ENCODE data around the gene MED12L.

The MED12L gene

DNA sequence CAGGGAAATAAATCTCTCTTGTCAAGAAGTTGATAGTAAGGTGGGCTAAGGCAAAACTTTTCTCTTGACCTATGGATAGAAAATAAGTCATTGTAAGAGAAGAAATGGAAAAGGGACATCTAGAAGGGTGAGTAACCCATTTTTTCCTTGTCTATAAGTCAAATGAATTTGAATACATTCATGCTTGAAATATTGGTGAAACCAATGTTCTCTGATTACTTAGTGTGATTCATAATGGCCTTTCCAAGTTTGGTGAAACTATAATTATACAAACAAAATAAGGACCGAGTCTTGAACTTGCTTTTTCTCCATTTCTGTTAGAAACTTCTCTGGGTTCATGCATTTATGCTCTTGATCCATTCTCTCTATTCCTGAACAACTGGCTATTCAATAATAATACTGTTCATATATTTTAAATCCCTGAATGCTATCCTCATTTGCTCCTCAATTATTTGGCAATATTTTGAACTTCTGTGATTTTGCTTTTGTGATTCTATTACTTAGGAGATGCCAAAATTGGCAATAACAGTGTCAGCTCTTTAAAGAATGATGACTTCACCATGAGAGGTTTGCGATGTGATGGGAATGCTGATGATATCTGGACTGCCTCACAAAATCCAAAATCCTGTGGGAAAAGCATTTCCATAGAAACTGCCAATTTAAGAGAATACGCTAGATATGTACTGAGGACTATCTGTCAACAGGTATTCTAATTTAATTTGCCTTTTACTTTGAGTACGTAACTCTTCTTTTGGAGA lies 286.8 kb downstream of the MED12L start:
- no peak for TF ChIP-seq FOXP2 (optimal IDR thresholded peaks at IDR 0.05; ENCODE audit: borderline replicate concordance, extremely low read depth, extremely low read length, insufficient read depth)
- TF ChIP-seq POLR2AphosphoS5 (IDR thresholded peaks at IDR 0.05; ENCODE audit: low read depth, low read length): no peak
- no peak for TF ChIP-seq TAF1 (IDR thresholded peaks at IDR 0.05; ENCODE audit: borderline replicate concordance, insufficient read depth, low read length)
- no peak for TF ChIP-seq REST (IDR thresholded peaks at IDR 0.05; ENCODE audit: insufficient read depth in 1 of 2, low read depth in 2 of 2, low read length in 2 of 2)
- no peak for TF ChIP-seq SIN3A (IDR thresholded peaks at IDR 0.05; ENCODE audit: borderline replicate concordance, insufficient read depth, low read length)

- TF ChIP-seq REST (IDR thresholded peaks at IDR 0.05; ENCODE audit: insufficient read depth in 1 of 2, low read depth in 2 of 2, low read length in 2 of 2) (no peak), TAF1 (IDR thresholded peaks at IDR 0.05; ENCODE audit: borderline replicate concordance, insufficient read depth, low read length) (no peak), SIN3A (IDR thresholded peaks at IDR 0.05; ENCODE audit: borderline replicate concordance, insufficient read depth, low read length) (no peak)
Measured at GRCh38 chr3:151377768-151378385, 292.4 kb downstream of the MED12L start.

DNA sequence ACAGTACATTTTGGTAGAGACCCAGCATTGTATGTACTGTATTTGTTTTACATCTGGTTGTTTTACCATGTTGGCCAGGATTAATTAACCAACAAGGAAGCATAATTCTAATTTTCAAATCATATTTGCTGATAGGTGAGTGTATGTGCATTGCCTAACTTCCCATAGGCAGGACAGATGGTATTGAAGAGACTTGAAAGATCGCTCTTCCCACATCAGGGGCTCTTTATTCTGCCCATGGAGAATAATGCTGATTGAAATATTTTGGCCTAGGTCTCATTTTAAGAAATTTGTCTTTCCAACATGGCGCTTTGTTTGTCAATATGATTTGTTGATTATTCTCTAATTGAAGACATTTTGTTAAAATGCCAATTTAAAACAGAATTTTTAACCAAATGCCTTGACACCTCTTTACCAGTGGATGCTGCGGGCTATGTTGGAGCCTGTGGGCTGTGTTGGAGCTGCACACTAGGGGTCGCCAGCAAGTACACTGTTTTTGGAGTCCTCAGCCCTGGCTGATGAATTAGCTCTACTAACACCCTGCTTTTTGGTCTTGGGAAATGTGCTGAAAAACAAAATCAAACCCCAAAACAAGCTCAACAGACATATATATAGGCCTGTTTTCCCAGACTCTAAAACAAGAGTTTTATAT lies 293.7 kb downstream of the MED12L start:
- TF ChIP-seq SIN3A (IDR thresholded peaks at IDR 0.05; ENCODE audit: borderline replicate concordance, insufficient read depth, low read length): no peak
- TF ChIP-seq REST (IDR thresholded peaks at IDR 0.05; ENCODE audit: insufficient read depth in 1 of 2, low read depth in 2 of 2, low read length in 2 of 2): no peak
- TF ChIP-seq TAF1 (IDR thresholded peaks at IDR 0.05; ENCODE audit: borderline replicate concordance, insufficient read depth, low read length): no peak
- TF ChIP-seq POLR2AphosphoS5 (IDR thresholded peaks at IDR 0.05; ENCODE audit: low read depth, low read length): no peak
- TF ChIP-seq FOXP2 (optimal IDR thresholded peaks at IDR 0.05; ENCODE audit: borderline replicate concordance, extremely low read depth, extremely low read length, insufficient read depth): no peak

GRCh38 chr3:151382671-151383070 lies 297.2 kb downstream of the MED12L start:
- TF ChIP-seq FOXP2 (optimal IDR thresholded peaks at IDR 0.05; ENCODE audit: borderline replicate concordance, extremely low read depth, extremely low read length, insufficient read depth): no peak
- TF ChIP-seq REST (IDR thresholded peaks at IDR 0.05; ENCODE audit: insufficient read depth in 1 of 2, low read depth in 2 of 2, low read length in 2 of 2): no peak
- no peak for TF ChIP-seq SIN3A (IDR thresholded peaks at IDR 0.05; ENCODE audit: borderline replicate concordance, insufficient read depth, low read length)
- TF ChIP-seq TAF1 (IDR thresholded peaks at IDR 0.05; ENCODE audit: borderline replicate concordance, insufficient read depth, low read length): no peak
- TF ChIP-seq POLR2AphosphoS5 (IDR thresholded peaks at IDR 0.05; ENCODE audit: low read depth, low read length): no peak
